ENCODE measurements around the gene EPHA8.

GRCh38 chr1:22584001-22584562 is 20.8 kb downstream of the EPHA8 start:
- TF ChIP-seq CTCF (optimal IDR thresholded peaks at IDR 0.05 in 1 of 3, IDR thresholded peaks at IDR 0.05 in 1 of 3, conservative IDR thresholded peaks at IDR 0.05 in 1 of 3; ENCODE audit: extremely low read depth in 1 of 3, insufficient read depth in 2 of 3, low read length in 3 of 3) = no peak
- no peak for TF ChIP-seq EZH2 (IDR thresholded peaks at IDR 0.05; ENCODE audit: low read length)

Data from keratinocyte (primary cell).